OCI-LY1 (cell line): ENCODE results near the gene ZNF91.

Experiments
- EZH2 ChIP-seq: fragments of 200-600 bp; sonication (generic), shearing (Covaris generic); IDR thresholded peaks from 2 replicates; pipeline ENCODE4 v1.8.0; 2017; ENCODE audit warnings: borderline replicate concordance, mixed run types, mild to moderate bottlenecking, antibody characterized with exemption, low read length, moderate library complexity, mixed read lengths
- TF ChIP-seq, protein P1 (sequence below): fragments of 200-600 bp; sonication (generic), shearing (Covaris generic); IDR thresholded peaks from 2 replicates; pipeline ENCODE4 v1.5.1; 2017; ENCODE audit warnings: mild to moderate bottlenecking, antibody characterized with exemption, low read length, moderate library complexity, mixed read lengths

DNA sequence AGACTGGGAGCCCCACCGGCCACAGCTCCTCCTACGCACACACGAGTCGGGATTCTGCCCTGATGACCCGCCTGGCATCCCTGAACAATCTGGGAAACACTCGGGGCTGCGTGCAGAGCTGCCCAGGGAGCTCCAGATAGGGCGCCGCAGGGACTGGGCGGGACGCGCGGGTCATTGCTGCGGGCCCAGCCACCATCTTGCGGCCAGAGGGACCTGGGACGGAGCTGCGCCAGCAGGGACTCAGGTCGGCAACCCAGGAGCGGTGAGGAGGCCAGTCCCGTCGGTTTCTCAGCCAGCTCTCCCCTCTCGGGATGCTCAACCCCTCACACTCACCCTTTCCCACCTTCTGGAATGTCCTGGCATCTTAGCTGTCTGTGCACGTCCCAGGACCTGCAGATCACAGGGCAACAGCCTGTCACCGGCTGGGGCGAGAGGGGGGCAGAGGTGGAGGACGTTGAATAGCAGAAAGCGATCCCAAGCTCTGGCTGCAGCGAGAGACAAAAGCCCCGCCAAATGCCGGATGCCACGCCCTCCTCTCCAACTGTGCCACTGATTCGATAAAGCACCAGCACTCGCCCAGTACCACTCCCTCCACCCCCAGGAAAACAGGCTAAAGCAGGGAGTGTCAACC, 20.4 kb upstream of the ZNF91 start:
- TF ChIP-seq, protein P1, sequence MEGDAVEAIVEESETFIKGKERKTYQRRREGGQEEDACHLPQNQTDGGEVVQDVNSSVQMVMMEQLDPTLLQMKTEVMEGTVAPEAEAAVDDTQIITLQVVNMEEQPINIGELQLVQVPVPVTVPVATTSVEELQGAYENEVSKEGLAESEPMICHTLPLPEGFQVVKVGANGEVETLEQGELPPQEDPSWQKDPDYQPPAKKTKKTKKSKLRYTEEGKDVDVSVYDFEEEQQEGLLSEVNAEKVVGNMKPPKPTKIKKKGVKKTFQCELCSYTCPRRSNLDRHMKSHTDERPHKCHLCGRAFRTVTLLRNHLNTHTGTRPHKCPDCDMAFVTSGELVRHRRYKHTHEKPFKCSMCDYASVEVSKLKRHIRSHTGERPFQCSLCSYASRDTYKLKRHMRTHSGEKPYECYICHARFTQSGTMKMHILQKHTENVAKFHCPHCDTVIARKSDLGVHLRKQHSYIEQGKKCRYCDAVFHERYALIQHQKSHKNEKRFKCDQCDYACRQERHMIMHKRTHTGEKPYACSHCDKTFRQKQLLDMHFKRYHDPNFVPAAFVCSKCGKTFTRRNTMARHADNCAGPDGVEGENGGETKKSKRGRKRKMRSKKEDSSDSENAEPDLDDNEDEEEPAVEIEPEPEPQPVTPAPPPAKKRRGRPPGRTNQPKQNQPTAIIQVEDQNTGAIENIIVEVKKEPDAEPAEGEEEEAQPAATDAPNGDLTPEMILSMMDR: no peak
- no peak for TF ChIP-seq EZH2
